GM19240 (cell line): ENCODE data around the gene SLC1A5.
"Not testable (repeated sequence)": the region's sequence is repeated elsewhere in the genome, so short reads cannot be mapped to it uniquely, and the experiment has no call there.

Source experiments
- DNase-seq: peaks from one replicate; pipeline ENCODE4 v3.0.0; 2011; ENCODE audit warnings: low spot score; ENCODE audit not compliant: insufficient read length

Gene SLC1A5

DNA sequence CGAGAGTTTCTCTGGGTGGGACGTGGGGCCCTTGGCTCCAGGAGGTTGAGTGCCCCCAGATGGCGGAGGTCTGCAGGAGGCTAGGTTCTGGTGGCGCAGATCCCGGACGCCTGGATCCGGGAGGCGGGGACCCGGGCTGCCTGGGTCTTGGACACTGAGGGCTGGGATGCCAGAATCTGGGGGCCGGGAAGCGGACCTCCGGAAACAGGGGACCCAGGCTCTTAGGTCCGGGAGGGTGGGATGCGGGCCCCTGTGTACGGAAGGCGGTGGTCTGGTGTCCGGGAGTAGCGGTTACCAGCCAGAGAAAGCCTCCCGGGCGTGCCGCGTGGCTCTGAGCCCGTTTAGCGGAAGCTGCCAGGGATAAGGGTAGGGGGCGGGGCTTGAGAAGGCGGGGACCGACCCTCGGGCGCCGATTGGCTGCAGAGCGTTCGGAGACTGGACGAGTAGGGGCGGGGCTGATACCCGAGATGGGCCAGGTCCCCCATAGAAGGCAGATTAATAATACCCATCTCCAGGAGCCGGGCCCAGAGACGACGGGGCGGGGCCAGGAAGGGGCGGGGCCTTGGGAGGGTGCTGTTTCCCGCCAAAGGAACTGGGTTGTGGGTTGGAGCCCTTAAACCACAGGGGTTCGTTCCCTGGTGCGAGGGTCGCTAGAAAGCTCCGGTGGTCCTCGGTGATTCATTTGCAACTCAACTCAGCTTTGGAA, at the start of gene SLC1A5:
SLC1A5 (minus strand) TSS at position 333 of the 706 bp plus-strand sequence. CDS start 629 bp downstream, outside the sequence.
- peak; percentile 94 for DNase-seq

- DNase-seq: no peak
These were observed 49.8 kb upstream of the SLC1A5 start for GRCh38 chr19:46838160-46838559.

DNA sequence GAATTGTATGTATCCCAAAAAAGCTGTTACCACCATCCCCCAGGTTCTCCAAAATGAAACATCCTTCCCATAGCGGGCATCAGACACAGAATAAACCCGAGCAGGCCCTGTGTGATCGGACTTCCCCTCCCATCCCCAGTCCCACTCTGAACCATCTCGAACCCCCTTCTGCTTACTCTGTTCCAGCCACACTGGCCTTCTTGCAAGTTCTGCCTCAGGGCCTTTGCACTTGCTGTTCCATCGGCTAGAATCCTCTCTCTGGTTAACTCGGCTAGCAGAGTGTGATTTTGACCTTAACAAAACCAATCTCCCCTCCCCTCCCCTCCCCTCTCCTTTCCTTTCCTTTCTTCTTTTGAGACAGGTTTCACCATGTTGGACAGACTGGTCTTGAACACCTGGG, 46.6 kb upstream of the SLC1A5 start:
- no peak for DNase-seq

GRCh38 chr19:46834121-46834520, 45.7 kb upstream of the SLC1A5 start:
- no peak for DNase-seq

DNA sequence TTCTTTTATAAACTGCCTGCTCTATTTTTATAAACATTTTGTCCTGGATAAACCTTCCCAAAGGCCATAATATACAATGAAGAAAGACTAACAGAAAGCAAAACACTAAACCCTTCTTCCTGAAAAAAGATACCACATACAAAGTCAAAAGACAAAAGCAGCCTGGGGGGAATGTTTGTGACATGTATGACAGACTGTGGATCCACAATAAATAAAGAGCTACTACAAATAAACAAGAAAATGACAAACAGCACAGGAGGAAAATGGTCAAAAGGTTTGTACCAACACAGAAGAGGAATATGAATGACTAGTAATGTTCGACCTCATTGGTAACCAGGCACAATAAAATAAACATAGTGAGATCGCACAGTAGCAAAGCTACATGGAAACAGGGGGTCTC, 42.5 kb upstream of the SLC1A5 start:
- no peak for DNase-seq

DNA sequence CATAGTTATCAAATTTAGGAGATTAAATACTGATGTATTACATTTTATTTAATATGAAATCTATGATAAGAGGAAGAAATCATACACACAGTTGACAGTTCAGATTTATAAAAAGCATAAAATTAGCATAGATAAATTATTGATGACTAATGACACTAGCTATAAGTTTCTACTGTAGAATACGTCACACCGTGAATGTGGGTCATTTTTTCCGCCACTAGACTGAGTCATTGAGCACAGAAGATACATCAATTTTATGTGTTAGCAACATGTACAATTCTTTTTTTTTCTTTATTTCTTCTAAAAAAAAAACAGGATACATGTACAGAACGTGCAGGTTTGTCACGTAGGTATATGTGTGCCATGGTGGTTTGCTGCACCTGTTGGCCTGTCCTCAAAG, 40.1 kb upstream of the SLC1A5 start:
- no peak for DNase-seq

DNA sequence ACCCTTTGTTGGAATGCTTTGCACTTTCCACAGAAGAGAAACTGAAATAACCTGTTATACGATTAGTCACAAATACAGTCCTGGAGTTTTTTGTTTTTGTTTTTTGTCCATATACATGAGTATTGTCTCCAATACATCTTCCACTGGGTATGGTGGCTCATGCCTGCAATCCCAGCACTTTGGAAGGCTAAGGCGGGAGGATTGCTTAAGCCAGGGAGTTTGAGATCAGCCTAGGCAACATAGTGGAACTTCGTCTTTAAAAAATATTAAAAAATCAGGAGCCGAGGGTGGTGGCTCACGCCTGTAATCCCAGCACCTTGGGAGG, 37.3 kb upstream of the SLC1A5 start:
- no peak for DNase-seq

GRCh38 chr19:46824890-46825730, 36.7 kb upstream of the SLC1A5 start:
- no peak for DNase-seq

DNA sequence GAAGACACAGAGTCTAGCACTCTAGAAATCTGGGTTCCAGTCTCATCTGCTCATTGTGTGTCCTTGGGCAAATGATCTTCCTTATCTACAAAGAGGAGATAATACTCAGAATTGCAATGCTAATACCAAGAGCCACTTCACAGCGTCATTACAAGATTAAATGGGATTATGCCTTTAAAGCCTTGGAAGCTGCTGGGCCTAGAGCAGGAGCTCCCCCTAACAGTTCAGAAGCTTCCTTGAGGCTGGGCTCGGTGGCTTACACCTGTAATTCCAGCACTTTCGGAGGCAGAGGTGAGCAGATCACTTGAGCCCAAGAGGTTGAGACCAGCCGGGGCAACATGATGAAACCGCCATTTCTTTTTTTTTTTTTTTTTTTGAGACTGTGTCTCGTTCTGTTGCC, 34.7 kb upstream of the SLC1A5 start:
- DNase-seq: no peak

GRCh38 chr19:46822410-46822787, 34.0 kb upstream of the SLC1A5 start:
- not testable (repeated sequence) for DNase-seq

DNA sequence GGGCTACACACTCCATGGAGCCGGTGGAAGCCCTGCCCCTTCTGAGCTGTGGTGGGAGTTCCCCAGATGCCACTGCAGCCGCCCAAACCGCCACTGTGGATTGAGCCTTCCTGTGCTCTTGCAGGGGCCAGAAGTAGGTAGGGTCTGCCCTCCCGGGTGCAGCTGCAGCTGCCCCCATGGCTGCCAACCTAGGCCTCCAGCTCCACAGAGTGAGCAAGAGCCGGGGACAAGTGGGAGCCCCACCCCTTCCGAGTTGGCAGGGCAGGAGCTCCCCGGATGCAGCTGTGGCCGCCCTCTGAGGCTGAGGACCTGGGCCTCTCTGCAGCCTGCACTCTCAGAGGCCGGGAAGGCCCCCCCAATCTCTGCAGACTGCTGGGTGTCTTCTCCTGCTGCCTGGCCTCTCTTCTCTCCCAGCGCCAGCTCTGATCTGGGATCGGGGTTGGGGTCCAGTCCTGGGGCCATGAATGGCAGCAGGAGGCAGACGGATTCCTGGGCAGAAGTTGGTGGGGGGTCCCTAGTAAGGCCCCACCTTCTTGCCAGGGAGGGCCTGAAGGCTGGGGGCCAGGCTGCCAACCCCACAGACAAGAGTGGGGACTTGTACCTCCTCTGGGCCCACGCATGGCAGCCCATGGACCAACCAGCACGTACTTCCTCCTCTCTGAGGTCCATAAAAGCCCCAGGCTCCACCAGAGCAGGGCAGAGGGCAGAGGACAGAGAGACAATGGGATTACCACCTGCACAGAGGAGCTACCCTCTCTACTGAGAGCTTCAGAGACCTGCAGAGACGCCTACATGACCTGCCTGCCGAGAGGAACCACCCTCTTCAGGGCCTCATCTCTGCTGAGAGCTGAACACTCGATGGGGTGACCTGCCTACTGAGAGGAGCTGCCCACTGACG, 33.4 kb upstream of the SLC1A5 start:
- peak; percentile 26 for DNase-seq

- no peak for DNase-seq
These were observed 30.4 kb upstream of the SLC1A5 start for GRCh38 chr19:46818812-46819211.

GRCh38 chr19:46815833-46816627, 27.6 kb upstream of the SLC1A5 start:
- DNase-seq: no peak

DNA sequence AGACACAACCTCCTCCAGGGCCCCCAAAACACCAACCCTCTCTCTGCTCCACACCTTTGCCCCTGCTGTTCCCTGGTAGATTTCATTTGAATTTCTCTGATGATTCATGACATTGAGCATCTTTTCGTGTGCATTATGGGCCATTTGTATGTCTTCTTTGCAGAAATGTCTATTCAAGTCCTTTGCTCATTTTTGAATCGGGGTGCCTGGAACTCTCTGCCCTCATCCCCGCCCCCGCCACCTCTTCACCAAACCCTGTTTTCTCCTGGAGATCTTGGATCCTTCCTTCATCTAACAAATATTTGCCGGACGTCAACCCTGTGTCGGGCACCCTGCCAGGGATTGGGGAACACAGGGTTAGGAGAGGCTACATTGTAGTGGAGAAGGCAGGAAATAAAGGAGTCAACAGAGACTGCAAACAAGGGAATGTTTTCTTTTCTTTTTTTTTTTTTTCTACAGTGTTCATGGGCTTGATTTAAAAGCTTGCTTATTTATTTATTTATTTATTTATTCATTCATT, 25.5 kb upstream of the SLC1A5 start:
- no peak for DNase-seq

DNA sequence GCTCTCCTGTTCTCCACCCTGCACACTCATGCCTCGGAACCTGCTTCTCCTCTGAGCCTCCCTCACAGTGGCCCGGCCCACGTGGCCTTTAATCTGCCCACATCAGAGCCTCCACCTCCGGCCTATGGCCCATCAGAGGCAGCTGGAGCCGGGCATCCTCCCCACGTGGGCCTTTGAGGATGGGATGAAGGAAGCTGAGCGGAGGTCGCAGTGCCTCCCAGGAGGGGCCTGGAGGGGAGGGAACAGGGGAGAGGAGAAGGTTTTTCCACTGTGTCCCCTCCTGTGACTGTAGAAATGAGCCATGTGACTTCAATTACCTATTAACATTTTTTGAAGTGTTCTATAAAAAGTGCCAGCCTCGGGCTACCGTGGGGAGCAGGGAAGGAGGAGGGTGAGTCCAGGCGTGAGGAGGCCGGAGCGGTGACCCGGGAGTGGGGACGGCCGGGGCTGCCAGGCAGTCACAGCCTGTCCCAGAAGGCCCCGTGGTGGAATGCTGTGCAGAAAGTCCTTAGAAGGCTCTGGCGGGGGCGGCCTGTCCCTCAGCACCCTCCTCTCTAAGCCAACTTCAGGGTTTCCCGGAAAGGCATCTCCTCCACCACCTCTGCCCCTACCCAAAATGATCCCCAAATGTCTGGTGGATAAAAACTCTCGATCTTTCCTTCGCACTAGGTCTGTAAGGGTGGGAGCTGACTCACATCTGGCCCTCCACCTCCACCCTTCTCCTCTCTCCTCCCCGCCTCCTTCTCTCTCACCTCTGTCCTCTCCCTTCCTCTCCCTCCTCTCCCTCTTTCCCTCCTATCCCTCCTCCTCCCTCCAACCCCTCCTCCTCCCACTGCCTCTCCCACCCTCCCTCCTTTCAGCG, 24.8 kb upstream of the SLC1A5 start:
- DNase-seq: no peak

- DNase-seq: no peak
These were observed 21.3 kb upstream of the SLC1A5 start for GRCh38 chr19:46809534-46810272.

DNA sequence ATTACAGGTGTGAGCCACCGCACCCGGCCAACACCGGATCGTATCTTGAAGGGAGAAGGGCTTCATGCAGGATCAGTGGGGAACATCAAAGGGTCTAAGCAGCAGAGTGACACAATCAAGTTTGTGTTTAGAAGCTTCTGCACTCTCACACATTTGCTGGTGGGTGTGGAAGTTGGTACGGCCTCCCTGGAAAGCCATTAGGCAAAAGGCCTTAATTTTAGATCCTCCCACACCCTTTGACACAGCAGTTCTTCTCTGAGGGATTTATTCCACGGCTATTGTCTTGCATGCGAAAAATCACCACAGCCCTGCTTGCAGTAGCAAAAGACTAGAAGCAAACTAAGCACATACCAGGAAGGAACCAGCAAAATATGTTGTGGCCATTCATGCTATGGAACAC, 18.3 kb upstream of the SLC1A5 start:
- no peak for DNase-seq

DNA sequence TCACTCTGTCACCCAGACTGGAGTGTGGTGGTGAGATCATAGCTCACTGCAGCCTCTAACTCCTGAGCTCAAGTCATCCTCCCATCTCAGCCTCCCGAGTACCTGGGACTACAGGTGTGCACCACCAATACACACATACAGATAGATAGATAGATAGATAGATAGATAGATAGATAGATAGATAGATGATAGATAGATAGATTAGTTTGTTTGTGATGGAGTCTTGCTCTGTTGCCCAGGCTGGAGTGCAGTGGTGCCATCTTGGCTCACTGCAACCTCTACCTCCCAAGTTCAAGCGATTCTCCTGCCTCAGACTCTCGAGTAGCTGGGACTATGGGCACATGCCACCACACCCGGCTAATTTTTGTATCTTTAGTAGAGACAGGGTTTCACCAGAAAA, 16.0 kb upstream of the SLC1A5 start:
- not testable (repeated sequence) for DNase-seq

DNA sequence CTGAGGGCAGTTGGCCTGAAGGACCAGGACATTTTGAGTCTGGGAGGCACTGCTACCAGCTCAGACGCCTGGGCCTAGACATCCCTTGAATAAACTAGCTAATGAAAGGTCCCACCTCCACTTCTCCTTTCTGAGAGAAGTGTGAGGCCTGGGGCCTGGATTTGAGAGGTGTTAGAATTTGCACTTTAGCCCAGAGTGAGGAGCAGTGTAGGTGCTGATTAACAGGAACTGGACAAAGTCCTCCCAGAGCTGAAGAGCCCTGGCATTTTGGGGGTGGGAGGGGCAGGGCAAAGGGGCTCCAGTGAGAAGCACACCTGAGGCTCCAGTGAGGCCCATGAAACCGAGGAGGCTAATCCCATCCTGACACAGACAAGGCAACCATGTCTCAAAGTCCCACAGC, 15.2 kb upstream of the SLC1A5 start:
- no peak for DNase-seq
